Measurements from ENCODE around the gene IRF2BP2. TPM values are rescaled to one million over a fixed set of nuclear protein-coding genes. Genes with fewer than 3 reads are reported as not detected.

IRF2BP2 gene
- total RNA-seq, 4 donors from 2014 or later, result 82.7 to 120 (median 93.3) TPM

DNA sequence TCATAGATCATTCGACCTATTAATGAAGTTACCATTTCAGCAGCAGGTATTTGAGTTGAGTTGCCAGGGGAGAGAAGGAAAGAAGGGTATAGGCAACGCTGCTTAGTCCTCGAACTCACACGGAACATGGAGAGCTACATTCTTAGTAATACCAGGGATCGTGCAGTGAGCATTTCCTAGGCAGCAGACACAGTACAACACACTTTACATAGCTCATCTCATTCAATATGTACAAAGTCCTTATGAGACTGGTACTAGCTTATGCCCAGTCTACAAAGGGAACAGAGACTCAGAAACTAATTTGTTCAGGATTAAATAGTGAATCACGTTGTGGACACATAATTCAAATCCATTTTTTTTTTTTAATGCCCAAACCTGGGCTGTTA, 25.6 kb downstream of the IRF2BP2 start:
- 67 to 69% methylated on average over 6 of the region's 6 CpGs for WGBS, 2 donors (ENCODE audit: low coverage in 1 of 2)

DNA sequence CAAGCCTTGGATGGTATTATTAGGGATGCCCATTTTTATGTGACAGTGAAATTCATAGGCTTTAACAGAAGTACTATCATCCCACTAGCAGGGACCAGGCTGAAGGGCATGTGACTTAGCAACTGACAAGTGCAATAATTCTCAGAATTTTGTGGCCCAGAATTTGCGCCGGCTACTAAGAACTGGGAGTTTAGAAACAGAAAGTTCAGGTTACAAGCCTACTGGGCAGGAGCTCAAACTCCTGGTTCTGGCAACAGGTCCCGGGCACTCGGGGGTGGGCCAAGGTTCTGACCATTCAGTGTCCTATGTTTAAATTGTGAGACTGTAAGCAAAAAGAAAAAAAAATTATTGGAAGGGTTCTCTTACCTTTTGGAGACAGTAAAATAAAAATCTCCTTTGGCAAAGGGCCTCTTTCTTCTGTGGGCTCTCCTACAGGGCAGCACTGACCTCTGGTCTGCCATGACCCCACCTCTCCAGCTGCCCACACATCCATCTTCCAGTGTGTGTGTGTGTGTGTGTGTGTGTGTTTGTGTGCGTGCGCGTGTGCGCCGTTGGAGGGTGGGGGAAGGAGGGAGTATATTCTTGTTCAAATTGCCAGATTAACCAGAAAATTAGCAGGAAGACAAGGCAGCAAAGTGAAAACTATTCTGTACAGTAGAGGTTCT, 26.1 kb downstream of the IRF2BP2 start:
- no peaks in the 10 kb centered on the region for H3K9me3 ChIP-seq
- H3K27me3 ChIP-seq, result no peaks in the 10 kb centered on the region
- TF ChIP-seq POLR2A (IDR thresholded peaks at IDR 0.05), result no peak
- no peak for TF ChIP-seq EP300 (IDR thresholded peaks at IDR 0.05; ENCODE audit: low read depth)
- no peak for TF ChIP-seq POLR2AphosphoS5 (IDR thresholded peaks at IDR 0.05)
- TF ChIP-seq, protein P1, sequence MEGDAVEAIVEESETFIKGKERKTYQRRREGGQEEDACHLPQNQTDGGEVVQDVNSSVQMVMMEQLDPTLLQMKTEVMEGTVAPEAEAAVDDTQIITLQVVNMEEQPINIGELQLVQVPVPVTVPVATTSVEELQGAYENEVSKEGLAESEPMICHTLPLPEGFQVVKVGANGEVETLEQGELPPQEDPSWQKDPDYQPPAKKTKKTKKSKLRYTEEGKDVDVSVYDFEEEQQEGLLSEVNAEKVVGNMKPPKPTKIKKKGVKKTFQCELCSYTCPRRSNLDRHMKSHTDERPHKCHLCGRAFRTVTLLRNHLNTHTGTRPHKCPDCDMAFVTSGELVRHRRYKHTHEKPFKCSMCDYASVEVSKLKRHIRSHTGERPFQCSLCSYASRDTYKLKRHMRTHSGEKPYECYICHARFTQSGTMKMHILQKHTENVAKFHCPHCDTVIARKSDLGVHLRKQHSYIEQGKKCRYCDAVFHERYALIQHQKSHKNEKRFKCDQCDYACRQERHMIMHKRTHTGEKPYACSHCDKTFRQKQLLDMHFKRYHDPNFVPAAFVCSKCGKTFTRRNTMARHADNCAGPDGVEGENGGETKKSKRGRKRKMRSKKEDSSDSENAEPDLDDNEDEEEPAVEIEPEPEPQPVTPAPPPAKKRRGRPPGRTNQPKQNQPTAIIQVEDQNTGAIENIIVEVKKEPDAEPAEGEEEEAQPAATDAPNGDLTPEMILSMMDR (IDR thresholded peaks at IDR 0.05), result no peak
- H3K27ac ChIP-seq, result peak overlapping the region; percentile 76 to 82 (median 78)
- H3K36me3 ChIP-seq, result no peaks in the 10 kb centered on the region
- peaks cover 0 to 35% (median 10%) of the 10 kb centered on the region in 4 donors for H3K4me1 ChIP-seq
- H3K4me3 ChIP-seq, result no peak overlapping the region
- DNase-seq, result no peak
- WGBS, 2 donors (ENCODE audit: low coverage in 1 of 2), result 84 to 86% methylated on average over 8 to 9 of the region's 9 CpGs
- intact Hi-C loops (cut with DNase I; ENCODE audit: low total_unique reads), result no loop called here
- in situ Hi-C loops (cut with MboI; ENCODE audit: low pct_ligation_motif_present in 1 of 4, low pct_unique_long_range_greater_than_20kb in 1 of 4, low sequenced_read_pairs in 3 of 4), result no loop called here

More for the DNA sequence above, 25.6 kb downstream of the IRF2BP2 start:
- in situ Hi-C loops (cut with MboI; ENCODE audit: low pct_ligation_motif_present in 1 of 4, low pct_unique_long_range_greater_than_20kb in 1 of 4, low sequenced_read_pairs in 3 of 4), result no loop called here
- Histone ChIP-seq H3K4me3 (no peak overlapping the region), H3K36me3 (no peaks in the 10 kb centered on the region), H3K27me3 (no peaks in the 10 kb centered on the region), H3K9me3 (no peaks in the 10 kb centered on the region), H3K27ac (peak overlapping the region; percentile 76 to 82 (median 78)), H3K4me1 (peaks cover 0 to 35% (median 11%) of the 10 kb centered on the region in 4 donors)
- intact Hi-C loops (cut with DNase I; ENCODE audit: low total_unique reads), result no loop called here
- TF ChIP-seq, protein P1 (IDR thresholded peaks at IDR 0.05), result no peak
- TF ChIP-seq POLR2AphosphoS5 (IDR thresholded peaks at IDR 0.05), result no peak
- TF ChIP-seq POLR2A (IDR thresholded peaks at IDR 0.05), result no peak
- no peak for TF ChIP-seq EP300 (IDR thresholded peaks at IDR 0.05; ENCODE audit: low read depth)
- DNase-seq, result no peak

DNA sequence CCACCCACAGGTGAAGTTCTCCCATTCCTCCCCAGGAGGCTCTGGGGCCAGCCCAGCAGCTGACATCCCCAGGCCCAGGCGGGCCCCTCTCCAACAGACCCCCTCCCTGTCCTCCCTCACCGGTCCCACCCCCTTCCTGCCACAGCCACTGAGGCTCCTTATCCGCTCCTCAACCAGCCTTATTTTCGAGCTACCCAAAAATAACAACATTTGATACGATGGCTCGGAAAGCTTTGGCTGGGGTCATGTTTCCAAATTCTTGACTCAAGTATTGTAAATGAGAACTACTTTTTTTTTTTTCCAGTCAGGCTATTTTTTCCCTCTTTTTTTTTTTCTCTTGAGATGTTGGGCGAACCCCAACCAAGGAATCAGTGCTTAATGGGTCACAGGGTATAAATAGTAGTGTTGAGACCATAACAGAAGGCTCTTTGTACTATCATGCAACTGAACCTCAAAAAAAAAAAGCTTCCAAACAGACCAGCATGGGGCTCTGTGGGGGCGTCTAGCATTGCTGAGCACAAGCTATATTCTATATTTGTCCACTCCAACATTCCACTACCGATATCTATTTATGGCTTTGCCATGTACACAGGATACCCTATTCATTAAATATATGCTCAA, 27.2 kb downstream of the IRF2BP2 start:
- TF ChIP-seq EP300 (IDR thresholded peaks at IDR 0.05; ENCODE audit: low read depth) (no peak), POLR2AphosphoS5 (IDR thresholded peaks at IDR 0.05) (no peak), POLR2A (IDR thresholded peaks at IDR 0.05) (no peak)
- TF ChIP-seq, protein P1 (IDR thresholded peaks at IDR 0.05), result no peak
- peak overlapping the region; percentile 76 to 82 (median 78) for H3K27ac ChIP-seq
- H3K9me3 ChIP-seq, result no peaks in the 10 kb centered on the region
- intact Hi-C loops (cut with DNase I; ENCODE audit: low total_unique reads), result no loop called here
- DNase-seq, result no peak
- H3K4me3 ChIP-seq, result no peak overlapping the region
- H3K36me3 ChIP-seq, result no peaks in the 10 kb centered on the region
- WGBS, 2 donors (ENCODE audit: low coverage in 1 of 2), result 71 to 97% methylated on average over 5 to 9 of the region's 9 CpGs
- peaks cover 0 to 35% (median 10%) of the 10 kb centered on the region in 4 donors for H3K4me1 ChIP-seq
- no peaks in the 10 kb centered on the region for H3K27me3 ChIP-seq
- in situ Hi-C loops (cut with MboI; ENCODE audit: low pct_ligation_motif_present in 1 of 4, low pct_unique_long_range_greater_than_20kb in 1 of 4, low sequenced_read_pairs in 3 of 4), result no loop called here

DNA sequence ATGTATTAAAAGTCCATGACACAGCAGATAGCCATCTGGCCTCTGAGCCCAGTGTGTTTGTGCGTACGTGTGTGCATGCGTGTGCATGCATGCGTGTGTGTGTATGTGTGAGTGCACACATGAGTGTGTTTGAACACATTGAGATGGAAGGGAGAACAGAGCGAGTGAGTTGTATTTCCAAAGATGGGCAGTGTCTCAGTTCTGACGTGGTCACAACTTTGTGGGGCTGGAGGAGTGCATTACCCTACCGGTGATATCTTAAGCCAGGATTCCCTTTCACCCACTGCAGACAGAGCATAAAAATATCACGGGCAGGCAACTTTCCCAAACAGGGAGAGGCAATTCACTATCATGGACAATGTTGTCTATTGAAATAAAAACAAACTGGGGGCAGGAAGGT, 27.8 kb downstream of the IRF2BP2 start:
- intact Hi-C loops (cut with DNase I; ENCODE audit: low total_unique reads) (no loop called here), in situ Hi-C loops (cut with MboI; ENCODE audit: low pct_ligation_motif_present in 1 of 4, low pct_unique_long_range_greater_than_20kb in 1 of 4, low sequenced_read_pairs in 3 of 4) (no loop called here)
- 33 to 72% methylated on average over 3 to 8 of the region's 8 CpGs for WGBS, 2 donors (ENCODE audit: low coverage in 1 of 2)
- Histone ChIP-seq H3K4me1 (peaks cover 0 to 33% (median 10%) of the 10 kb centered on the region in 4 donors), H3K36me3 (no peaks in the 10 kb centered on the region), H3K4me3 (no peak overlapping the region), H3K27me3 (no peaks in the 10 kb centered on the region), H3K27ac (peak overlapping the region; percentile 76 to 82 (median 78)), H3K9me3 (no peaks in the 10 kb centered on the region)
- no peak for DNase-seq
- TF ChIP-seq POLR2AphosphoS5 (IDR thresholded peaks at IDR 0.05) (no peak), EP300 (IDR thresholded peaks at IDR 0.05; ENCODE audit: low read depth) (no peak), POLR2A (IDR thresholded peaks at IDR 0.05) (no peak)
- TF ChIP-seq, protein P1 (IDR thresholded peaks at IDR 0.05), result no peak

Data from transverse colon (tissue), 4 donors.